ENCODE measurements around the gene EMID1.
"Not testable (repeated sequence)": the region's sequence is repeated elsewhere in the genome, so short reads cannot be mapped to it uniquely, and the experiment has no call there.

EMID1 gene

GRCh38 chr22:29211466-29211865, 5.8 kb downstream of the EMID1 start:
- no peak for DNase-seq

- DNase-seq = no peak
Measured at GRCh38 chr22:29212743-29213142, 7.0 kb downstream of the EMID1 start.

- no peak for DNase-seq
Measured at GRCh38 chr22:29213493-29213892, 7.8 kb downstream of the EMID1 start.

- no peak for DNase-seq
Measured at GRCh38 chr22:29214232-29214631, 8.5 kb downstream of the EMID1 start.

- DNase-seq = no peak
Measured at GRCh38 chr22:29215012-29215860, 9.5 kb downstream of the EMID1 start.

GRCh38 chr22:29216011-29216872, 10.5 kb downstream of the EMID1 start:
- no peak for DNase-seq

GRCh38 chr22:29216873-29217666, 11.4 kb downstream of the EMID1 start:
- no peak for DNase-seq

- DNase-seq = no peak
Measured at GRCh38 chr22:29217827-29218757, 12.4 kb downstream of the EMID1 start.

GRCh38 chr22:29218758-29219408, 13.2 kb downstream of the EMID1 start:
- no peak for DNase-seq

- DNase-seq = not testable (repeated sequence)
Measured at GRCh38 chr22:29219409-29219782, 13.7 kb downstream of the EMID1 start.

- DNase-seq = no peak
Measured at GRCh38 chr22:29219881-29220670, 14.4 kb downstream of the EMID1 start.

- DNase-seq = no peak
Measured at GRCh38 chr22:29224121-29224858, 18.6 kb downstream of the EMID1 start.

GRCh38 chr22:29224859-29225410, 19.2 kb downstream of the EMID1 start:
- no peak for DNase-seq

GRCh38 chr22:29225422-29226090, 19.9 kb downstream of the EMID1 start:
- no peak for DNase-seq

- DNase-seq = no peak
Measured at GRCh38 chr22:29226351-29226981, 20.8 kb downstream of the EMID1 start.

- DNase-seq = no peak
Measured at GRCh38 chr22:29230972-29231875, 25.5 kb downstream of the EMID1 start.
